GM18520 (cell line): ENCODE results near the gene INPP5A.

ENCODE experiments used
- ATAC-seq: cut with Tn5 transposase; IDR thresholded peaks from one replicate; pipeline ENCODE4 v1.9.1; 2021; ENCODE audit not compliant: unreplicated experiment

INPP5A gene

DNA sequence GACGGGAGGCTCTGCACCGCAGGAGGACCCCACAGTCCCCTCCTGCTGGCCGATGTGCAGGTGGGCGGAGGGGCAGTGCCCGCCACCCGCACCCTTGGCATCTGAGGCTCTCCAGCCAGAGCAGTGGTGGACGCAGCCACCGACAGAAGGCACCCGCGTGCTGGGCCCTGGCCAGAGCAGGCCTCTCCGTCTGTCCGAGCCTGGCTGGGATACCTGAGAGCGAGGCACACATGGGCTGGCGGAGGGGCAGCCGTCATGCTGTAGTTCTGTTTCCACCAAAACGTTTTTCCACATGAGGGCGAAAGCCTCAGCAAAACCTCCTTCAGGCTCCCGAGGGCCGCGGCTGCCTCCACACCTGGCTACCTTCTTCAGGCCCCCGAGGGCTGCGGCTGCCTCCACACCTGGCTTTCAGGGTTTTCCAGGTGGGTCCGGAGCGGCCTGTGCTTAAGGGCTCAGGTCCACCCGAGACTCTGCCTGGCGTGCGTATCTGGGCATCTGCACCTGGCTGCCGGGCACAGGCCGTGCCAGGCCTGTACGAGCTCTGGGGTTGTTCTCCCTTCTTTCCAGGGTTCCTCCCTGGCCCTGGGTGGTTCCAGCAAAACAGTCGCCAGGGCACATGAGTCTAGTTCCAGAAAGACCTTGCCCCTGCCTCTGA lies 115.5 kb downstream of the INPP5A start:
- ATAC-seq = no peak

DNA sequence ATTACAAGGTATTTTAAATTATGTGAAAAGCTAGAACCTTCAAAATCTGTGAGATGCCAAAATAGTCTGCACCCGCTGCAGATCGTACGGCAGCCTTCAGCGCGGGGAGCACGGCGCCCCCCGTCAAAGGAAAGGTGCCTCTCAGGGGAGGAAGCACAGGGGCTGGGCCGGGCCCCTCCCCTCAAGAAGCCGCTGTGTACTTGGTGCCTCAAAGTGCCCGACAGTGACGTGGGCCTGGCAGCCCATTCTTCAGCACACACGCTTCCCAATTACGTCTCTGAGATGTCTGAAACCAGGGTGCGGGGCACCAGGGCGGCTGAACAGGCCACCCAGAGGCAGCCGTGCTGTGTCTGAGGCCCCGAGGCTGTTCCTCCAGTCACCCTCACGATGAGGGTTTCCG lies 116.1 kb downstream of the INPP5A start:
- ATAC-seq = no peak

GRCh38 chr10:132654121-132654571 lies 116.6 kb downstream of the INPP5A start:
- ATAC-seq = no peak

DNA sequence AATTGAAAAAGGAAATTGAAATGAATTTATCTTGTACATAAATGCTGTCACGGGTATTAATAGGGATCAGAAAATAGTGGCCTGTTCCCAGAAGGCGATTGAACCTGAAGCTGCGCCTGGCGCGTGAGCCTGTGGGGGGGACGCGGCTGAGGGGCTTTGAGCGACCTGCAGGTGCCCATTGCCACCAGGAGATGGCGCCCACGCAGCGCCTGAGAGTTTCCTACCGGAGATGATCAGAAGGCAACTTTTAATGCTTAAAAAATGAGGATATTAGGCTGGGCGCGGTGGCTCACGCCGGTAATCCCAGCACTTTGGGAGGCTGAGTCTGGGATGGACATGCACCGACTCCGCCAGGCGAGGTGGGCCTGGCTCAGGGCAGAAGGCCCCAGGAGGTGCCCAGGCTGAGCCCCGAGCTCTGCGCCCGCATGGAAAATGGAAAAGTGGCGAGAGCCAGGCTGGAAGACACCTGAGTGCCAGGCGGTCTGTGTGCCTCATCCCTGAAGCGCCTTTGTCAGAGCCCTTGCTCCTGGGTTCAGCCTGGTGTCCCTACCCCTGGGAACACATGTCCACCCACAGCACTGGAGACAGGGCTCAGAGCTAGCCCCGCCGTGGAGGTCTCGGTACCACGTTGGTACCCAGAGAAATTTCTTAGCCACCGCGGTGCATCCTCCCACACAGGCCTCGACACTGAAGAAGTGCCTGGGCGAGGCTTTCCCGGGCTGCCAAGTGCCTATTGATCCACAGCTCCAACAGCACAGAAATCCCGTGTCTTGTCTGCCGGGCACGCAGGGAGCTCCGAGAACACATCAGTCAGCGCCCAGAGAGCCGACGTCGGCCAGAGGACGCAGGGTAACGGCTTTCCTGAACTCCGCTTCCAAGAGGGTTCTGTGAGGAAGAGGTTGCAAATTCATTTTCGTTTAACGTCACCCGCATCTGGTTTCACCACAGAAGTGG lies 117.4 kb downstream of the INPP5A start:
- no peak for ATAC-seq

DNA sequence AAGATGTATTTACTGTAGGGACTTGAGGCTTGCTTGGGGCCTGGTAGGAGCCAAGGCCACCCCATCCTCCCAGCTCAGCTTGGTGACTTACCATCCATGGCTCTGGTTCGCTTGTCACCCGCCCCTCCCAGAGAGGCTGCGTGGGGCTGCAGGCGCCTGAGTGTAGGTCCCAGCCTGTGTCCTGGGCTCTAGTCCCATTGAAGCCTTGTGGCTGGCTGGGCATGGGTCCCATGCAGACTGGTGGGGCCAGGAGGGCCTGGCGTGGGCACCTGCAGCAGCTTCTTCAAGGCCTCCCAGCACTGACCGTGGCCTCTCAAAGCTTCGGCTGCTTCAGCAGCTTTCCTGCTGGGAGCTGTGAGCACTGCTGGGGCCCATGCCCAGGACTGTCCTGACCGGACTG lies 118.1 kb downstream of the INPP5A start:
- no peak for ATAC-seq

GRCh38 chr10:132656283-132657126 lies 118.9 kb downstream of the INPP5A start:
- no peak for ATAC-seq

DNA sequence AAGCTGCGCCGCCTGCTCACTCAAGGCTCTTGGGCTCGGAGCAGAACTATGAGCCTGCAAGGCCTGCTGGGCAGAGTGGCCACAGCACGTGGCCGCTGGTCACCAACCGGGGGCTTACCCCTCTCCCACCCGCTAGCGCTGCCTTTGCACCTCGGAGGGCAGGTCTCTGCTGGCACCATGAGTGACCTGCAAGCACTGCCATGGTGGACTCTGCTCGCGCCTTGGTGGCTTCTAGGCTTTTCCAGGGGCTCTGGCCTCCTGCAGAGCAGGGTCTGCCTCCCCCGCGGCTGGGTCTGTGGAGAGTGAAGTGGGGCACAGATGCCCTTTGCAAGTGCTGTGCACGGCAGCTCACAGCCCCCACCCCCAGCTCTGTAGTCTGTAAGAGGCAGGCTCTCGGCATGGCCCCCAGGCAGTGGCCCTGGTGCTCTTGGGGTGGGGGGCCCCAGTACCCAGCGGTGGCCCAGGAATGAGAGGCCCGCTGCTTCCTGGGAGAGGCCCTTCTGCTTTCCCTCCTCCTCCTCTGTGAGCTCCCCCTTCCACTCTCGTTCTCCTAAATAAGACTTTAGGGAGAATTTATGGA lies 119.6 kb downstream of the INPP5A start:
- no peak for ATAC-seq

DNA sequence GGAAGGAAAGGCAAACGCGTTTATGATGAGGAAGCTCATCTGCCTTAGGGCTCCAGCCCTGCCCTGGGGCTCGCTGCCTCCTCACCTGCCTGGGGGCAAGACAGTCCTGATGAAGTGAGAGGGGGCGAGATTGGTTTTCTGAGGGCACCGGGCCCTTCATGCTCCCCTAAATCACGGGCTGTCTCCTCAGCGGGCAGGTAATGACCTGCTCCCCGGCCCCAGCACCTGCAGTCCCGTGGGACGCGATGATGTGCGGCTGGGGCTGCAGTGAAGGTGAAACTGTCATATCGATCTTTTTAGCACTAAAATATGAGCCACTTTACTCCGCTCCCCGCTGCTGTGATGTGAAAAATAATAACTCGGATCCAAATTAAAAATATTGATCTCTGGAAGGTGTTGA lies 120.2 kb downstream of the INPP5A start:
- no peak for ATAC-seq

- ATAC-seq = no peak
Observed at GRCh38 chr10:132658546-132659205, 121.1 kb downstream of the INPP5A start.

DNA sequence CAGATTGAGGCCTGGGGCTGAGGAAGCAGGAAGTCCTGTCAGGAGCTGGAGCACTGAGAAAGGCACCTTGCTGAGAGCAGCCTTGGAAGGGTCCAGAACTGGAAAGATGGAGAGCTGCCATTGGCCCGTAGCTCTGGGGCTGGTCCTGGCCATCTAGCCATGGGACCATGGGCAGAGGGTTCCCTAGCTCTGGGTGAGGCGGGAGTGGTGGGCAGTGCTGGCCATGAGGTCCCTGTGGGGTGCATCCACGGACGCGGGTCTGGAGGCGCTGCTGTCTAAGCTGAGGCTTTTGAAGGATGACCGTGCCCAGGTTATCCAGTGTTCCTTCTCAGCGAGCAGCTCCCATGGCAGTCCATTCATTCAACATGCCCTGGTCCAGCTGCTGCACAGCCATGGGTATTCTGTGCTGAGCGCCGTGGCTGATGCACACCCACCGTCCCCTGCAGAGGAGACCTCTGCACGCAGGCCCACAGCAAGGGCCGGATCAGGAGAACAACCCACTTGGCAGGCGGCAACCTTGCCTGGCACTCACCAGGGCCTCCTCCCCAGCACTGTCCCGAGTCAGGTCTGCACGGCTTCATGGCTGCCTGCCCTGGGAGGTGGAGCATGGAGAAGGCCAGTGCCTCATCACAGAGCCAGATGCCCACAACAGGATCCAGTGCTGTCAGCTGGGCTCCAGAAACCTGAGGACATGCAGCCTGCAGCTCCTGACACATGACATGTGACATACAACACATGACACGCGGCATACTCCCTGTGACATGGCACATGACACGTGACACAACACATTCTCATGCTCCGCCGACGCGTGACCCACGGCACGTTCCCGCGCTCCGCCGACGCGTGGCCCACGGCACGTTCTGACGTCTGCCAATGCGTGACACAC lies 121.9 kb downstream of the INPP5A start:
- ATAC-seq = no peak

GRCh38 chr10:132660385-132660784 lies 122.8 kb downstream of the INPP5A start:
- no peak for ATAC-seq

- ATAC-seq = no peak
Observed at GRCh38 chr10:132662186-132662920, 124.8 kb downstream of the INPP5A start.

GRCh38 chr10:132663666-132664365 lies 126.2 kb downstream of the INPP5A start:
- no peak for ATAC-seq

- no peak for ATAC-seq
Observed at GRCh38 chr10:132664407-132664806, 126.8 kb downstream of the INPP5A start.

GRCh38 chr10:132664883-132665282 lies 127.3 kb downstream of the INPP5A start:
- no peak for ATAC-seq

DNA sequence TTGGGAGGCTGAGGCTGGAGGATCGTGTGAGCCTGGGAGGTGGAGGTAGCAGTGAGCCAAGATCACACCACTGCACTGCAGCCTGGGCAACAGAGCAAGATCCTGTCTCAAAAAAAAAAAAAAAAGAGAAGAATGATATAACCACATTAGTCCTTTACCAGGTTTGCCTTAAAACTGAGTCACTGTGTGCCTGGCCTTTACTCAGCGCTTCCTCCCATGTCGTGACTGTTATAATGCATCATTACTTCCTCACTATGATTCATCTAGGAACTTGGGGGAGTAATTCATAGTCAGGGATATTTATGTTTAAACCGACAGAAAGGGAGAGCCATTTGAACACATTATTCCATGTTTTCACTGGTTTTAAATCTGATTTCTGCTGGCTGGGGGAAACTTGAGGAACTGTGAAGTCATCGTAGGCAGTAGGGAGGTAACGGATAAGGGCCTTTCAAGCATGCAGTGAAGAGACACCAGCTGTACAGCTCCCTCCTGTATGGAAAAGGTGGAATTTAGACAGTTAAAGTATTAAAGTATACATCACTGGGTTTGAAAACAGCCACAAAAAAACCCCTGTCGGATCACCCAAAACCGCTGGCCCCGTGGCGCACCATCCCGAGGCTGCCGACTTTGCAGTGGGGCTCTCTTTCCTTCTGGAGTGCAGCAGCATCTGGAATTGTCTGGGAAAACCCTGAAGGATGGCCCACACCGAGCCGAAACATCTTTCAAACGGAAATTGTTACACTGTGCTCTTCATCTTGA lies 128.5 kb downstream of the INPP5A start:
- no peak for ATAC-seq

DNA sequence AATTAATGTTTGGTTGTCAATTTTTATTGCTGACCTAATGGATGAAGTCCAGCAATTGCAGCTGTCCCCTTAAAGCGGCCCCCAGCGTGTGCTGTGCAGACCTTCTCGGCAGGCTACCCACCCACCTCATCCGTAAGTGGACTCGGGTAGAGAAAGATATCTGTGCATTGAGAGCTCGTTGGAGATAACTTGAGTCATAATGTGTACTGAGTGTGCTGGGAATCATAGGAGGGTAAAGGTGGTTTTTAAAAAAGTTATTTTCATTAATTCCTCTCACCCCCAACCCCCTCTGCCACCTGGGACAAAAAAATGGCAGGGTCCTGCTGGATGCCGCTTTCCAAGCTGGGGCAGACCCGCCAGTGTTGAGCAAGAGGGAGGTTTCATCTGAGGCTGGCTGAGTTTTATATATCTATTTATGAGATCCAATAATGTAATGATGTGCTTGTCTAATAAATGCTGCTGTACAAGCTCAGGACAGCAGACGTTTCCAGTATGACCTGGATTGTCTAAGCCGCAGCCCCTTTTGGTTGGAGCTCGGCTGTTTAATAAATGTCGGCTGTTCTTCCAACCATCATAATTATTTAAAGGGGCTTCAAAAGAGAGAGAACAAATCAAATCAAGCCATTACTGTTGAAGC lies 129.2 kb downstream of the INPP5A start:
- ATAC-seq = no peak
